ENCODE data around the gene APEX1. TPM values are rescaled to one million over a fixed set of nuclear protein-coding genes. Genes with fewer than 3 reads are reported as not detected.

APEX1 gene
- total RNA-seq, 1 experiment from 2014 or later: 113 TPM

DNA sequence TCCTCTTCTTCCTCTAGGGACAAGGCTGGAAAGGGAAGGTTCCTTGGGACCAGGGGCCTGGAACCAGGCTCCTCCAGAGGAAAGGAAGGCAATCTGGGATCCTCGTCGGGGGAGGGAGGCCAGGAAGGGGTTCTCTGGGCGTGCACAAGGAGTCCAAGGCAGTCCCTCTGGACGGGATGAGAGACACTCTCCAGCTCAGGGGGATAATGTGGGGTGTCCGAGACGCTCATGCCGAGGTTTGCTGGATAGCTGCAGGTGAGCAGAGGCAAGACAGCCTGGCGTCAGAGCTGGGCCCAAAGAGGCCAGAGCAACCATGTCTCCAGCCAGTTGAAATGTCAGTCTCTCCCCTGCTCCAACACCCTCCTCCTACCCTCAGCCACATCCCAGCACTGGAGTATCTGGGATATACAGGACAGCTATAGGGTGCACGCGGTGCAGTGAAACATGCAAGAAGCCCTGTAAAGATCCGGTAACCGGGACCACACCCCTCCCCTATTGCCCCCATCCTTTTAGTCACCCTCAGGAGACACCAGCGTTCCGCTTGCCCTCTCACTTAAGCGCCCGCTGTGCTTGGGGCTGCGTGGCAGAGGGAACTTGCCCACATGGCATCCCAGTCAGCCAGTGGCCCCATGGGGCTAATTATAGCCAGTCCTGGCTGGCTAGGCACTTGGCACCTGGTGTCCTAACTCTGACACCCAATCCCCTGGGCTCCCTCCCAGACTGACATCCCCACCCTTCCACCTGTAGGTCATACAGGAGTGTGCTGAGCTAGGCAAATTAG lies 19.3 kb upstream of the APEX1 start, which contains the start of gene KLHL33:
Gene KLHL33, minus strand, starts transcription at position 585 of the 781 bp plus-strand sequence. Its CDS starts 355 bp downstream, at position 230.
- intact Hi-C loops (cut with micrococcal nuclease; ENCODE audit: unreplicated experiment): no loop called here
- no TSS peak for BruUV-seq (replicated peaks)
- H4K20me1 ChIP-seq (ENCODE audit: insufficient read depth): no peaks in the 10 kb centered on the region
- ChIA-PET POLR2A (ENCODE audit: unreplicated experiment) (no interaction called here), CTCF (no interaction called here)
- no peaks in the 10 kb centered on the region for H3K79me2 ChIP-seq (ENCODE audit: low read depth)
- no peak within 1 kb of the TSS for H3K4me3 ChIP-seq
- H3K27ac ChIP-seq: no peak within 1 kb of the TSS
- H3F3A ChIP-seq (ENCODE audit: insufficient read depth, low read depth): no peaks in the 10 kb centered on the region
- DNase-seq: no peak
- H3K9me2 ChIP-seq (ENCODE audit: insufficient read depth): no peaks in the 10 kb centered on the region
- no peaks in the 10 kb centered on the region for H3K36me3 ChIP-seq (ENCODE audit: low read depth)
- no peaks in the 10 kb centered on the region for H3K9me3 ChIP-seq (ENCODE audit: insufficient read depth, low read depth)
- TF ChIP-seq, protein P1, sequence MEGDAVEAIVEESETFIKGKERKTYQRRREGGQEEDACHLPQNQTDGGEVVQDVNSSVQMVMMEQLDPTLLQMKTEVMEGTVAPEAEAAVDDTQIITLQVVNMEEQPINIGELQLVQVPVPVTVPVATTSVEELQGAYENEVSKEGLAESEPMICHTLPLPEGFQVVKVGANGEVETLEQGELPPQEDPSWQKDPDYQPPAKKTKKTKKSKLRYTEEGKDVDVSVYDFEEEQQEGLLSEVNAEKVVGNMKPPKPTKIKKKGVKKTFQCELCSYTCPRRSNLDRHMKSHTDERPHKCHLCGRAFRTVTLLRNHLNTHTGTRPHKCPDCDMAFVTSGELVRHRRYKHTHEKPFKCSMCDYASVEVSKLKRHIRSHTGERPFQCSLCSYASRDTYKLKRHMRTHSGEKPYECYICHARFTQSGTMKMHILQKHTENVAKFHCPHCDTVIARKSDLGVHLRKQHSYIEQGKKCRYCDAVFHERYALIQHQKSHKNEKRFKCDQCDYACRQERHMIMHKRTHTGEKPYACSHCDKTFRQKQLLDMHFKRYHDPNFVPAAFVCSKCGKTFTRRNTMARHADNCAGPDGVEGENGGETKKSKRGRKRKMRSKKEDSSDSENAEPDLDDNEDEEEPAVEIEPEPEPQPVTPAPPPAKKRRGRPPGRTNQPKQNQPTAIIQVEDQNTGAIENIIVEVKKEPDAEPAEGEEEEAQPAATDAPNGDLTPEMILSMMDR (conservative IDR thresholded peaks at IDR 0.05): no peak
- TF ChIP-seq EZH2 (IDR thresholded peaks at IDR 0.05; ENCODE audit: low read depth): no peak
- no peak within 1 kb of the TSS for H2AFZ ChIP-seq
- no peaks in the 10 kb centered on the region for H3K4me1 ChIP-seq (replicated peaks; ENCODE audit: insufficient read depth)
- no peak within 1 kb of the TSS for H3K4me2 ChIP-seq
- H3K27me3 ChIP-seq (ENCODE audit: insufficient read depth, low read depth): no peaks in the 10 kb centered on the region; the same call in 1 of the 2 replicates

DNA sequence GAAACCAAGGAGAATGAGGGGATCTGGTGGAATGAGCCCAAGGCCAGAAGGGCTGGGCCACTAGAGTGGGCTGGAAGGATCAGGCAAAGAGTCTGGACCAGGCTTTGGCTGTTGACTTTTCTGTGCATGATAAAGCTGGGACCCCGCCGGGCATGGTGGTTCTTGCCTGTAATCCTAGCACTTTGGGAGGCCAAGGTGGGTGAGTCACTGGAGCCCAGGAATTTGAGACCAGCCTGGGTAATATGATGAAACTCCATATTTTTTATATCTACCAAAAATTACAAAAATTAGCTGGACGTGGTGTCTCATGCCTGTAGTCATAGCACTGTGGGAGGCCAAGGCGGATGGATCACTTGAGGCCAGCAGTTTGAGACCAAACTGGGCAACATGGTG lies 18.7 kb upstream of the APEX1 start:
- POLR2A ChIA-PET (ENCODE audit: unreplicated experiment): no interaction called here
- no peaks in the 10 kb centered on the region for H3K9me3 ChIP-seq (ENCODE audit: insufficient read depth, low read depth)
- CTCF ChIA-PET: interaction anchor here (0.6 kb wide), 1 partner anchor 262 kb away, joined by 4 read pairs; no protein-coding TSS in a partner anchor
- H3K9me2 ChIP-seq (ENCODE audit: insufficient read depth): no peaks in the 10 kb centered on the region
- no peak overlapping the region for H2AFZ ChIP-seq
- TF ChIP-seq, protein P1 (conservative IDR thresholded peaks at IDR 0.05): no peak
- TF ChIP-seq EZH2 (IDR thresholded peaks at IDR 0.05; ENCODE audit: low read depth): no peak
- H3K4me1 ChIP-seq (replicated peaks; ENCODE audit: insufficient read depth): no peaks in the 10 kb centered on the region
- no peaks in the 10 kb centered on the region for H3K79me2 ChIP-seq (ENCODE audit: low read depth)
- no TSS peak for BruUV-seq (replicated peaks)
- H3K27me3 ChIP-seq (ENCODE audit: insufficient read depth, low read depth): no peaks in the 10 kb centered on the region; the same call in 1 of the 2 replicates
- intact Hi-C loops (cut with micrococcal nuclease; ENCODE audit: unreplicated experiment): no loop called here
- H3K36me3 ChIP-seq (ENCODE audit: low read depth): no peaks in the 10 kb centered on the region
- H3K4me2 ChIP-seq: no peak overlapping the region
- no peak for DNase-seq
- H3F3A ChIP-seq (ENCODE audit: insufficient read depth, low read depth): no peaks in the 10 kb centered on the region
- no peak overlapping the region for H3K27ac ChIP-seq
- no peak overlapping the region for H3K4me3 ChIP-seq
- no peaks in the 10 kb centered on the region for H4K20me1 ChIP-seq (ENCODE audit: insufficient read depth)

DNA sequence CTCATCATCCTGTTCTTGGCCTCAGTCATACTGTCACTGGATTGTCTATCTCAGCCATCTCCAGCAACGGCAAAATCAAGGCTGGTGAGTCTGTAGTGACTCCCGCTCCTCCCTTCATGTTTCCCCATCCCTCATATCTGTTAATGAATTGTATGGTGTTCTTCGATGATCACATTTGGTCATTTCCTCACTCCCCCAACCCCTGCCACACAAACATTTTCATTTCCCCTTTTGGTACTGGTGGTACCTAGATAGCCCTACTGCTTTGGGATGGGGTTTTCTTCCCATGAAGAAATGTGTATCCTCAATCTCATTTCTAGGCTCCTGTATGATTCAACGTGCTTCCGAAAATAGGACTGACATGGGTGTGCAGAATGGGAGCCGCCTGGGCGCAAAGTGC lies 16.4 kb upstream of the APEX1 start:
- no peak overlapping the region for H3K4me2 ChIP-seq
- DNase-seq: no peak
- ChIA-PET CTCF (no interaction called here), POLR2A (ENCODE audit: unreplicated experiment) (no interaction called here)
- no TSS peak for BruUV-seq (replicated peaks)
- intact Hi-C loops (cut with micrococcal nuclease; ENCODE audit: unreplicated experiment): no loop called here
- no peak overlapping the region for H3K4me3 ChIP-seq
- H3K36me3 ChIP-seq (ENCODE audit: low read depth): no peaks in the 10 kb centered on the region
- TF ChIP-seq EZH2 (IDR thresholded peaks at IDR 0.05; ENCODE audit: low read depth): no peak
- TF ChIP-seq, protein P1 (conservative IDR thresholded peaks at IDR 0.05): no peak
- no peaks in the 10 kb centered on the region; the same call in 1 of the 2 replicates for H3K27me3 ChIP-seq (ENCODE audit: insufficient read depth, low read depth)
- H3K79me2 ChIP-seq (ENCODE audit: low read depth): no peaks in the 10 kb centered on the region
- H3K9me2 ChIP-seq (ENCODE audit: insufficient read depth): no peaks in the 10 kb centered on the region
- H3F3A ChIP-seq (ENCODE audit: insufficient read depth, low read depth): no peaks in the 10 kb centered on the region
- H3K4me1 ChIP-seq (replicated peaks; ENCODE audit: insufficient read depth): no peaks in the 10 kb centered on the region
- no peaks in the 10 kb centered on the region for H3K9me3 ChIP-seq (ENCODE audit: insufficient read depth, low read depth)
- H4K20me1 ChIP-seq (ENCODE audit: insufficient read depth): no peaks in the 10 kb centered on the region
- no peak overlapping the region for H2AFZ ChIP-seq
- no peak overlapping the region for H3K27ac ChIP-seq

Measured in PC-9 (cell line).